Fibroblast of lung (primary cell): ENCODE results near the gene PRPF40B. TPM values are rescaled to one million over a fixed set of nuclear protein-coding genes. Genes with fewer than 3 reads are reported as not detected.
A peak's percentile ranks its signal among the peaks of the same experiment; 100 is the strongest.

Source experiments
- DNase-seq, 2 donors: peaks; one replicate each; pipeline versions ENCODE4 v3.0.0 to v3.0.0-alpha.2; 2010; ENCODE audit warnings: low read depth in 2 of 2
- H2AFZ ChIP-seq: 2 replicates; pipeline ENCODE4 v1.5.1; 2012; ENCODE audit warnings: low read length, control low read depth, inconsistent platforms
- H3K27ac ChIP-seq: 2 replicates; pipeline ENCODE4 v1.5.1; 2011; ENCODE audit warnings: low read length, control low read depth; ENCODE audit not compliant: insufficient read depth
- H3K27me3 ChIP-seq: 2 replicates; pipeline ENCODE4 v1.5.1; 2011; ENCODE audit warnings: mild to moderate bottlenecking, low read length; ENCODE audit not compliant: control insufficient read depth, insufficient read depth
- H3K36me3 ChIP-seq: 2 replicates; pipeline ENCODE4 v1.5.1; 2011; ENCODE audit warnings: low read length; ENCODE audit not compliant: control insufficient read depth, insufficient read depth
- H3K4me1 ChIP-seq: 2 replicates; pipeline ENCODE4 v1.5.1; 2011; ENCODE audit warnings: low read length; ENCODE audit not compliant: control insufficient read depth, insufficient read depth; ENCODE audit errors: extremely low read depth
- H3K4me2 ChIP-seq: 2 replicates; pipeline ENCODE4 v1.5.1; 2011; ENCODE audit warnings: low read length, control low read depth; ENCODE audit not compliant: insufficient read depth; ENCODE audit errors: extremely low read depth
- H3K4me3 ChIP-seq, 4 experiments: fragments of 200-600 bp in 1 of 4; sonication (generic) in 1 of 4; replicated peaks in 1 of 4; 2 replicates each; pipeline ENCODE4 v1.5.1; 2011 to 2016; ENCODE audit warnings: low read length in 4 of 4, low read depth in 3 of 4, mild to moderate bottlenecking in 3 of 4, control low read depth in 2 of 4, inconsistent platforms in 1 of 4, mixed read lengths in 1 of 4; ENCODE audit not compliant: insufficient read depth in 1 of 4; ENCODE audit errors: control extremely low read depth in 1 of 4
- H3K79me2 ChIP-seq: 2 replicates; pipeline ENCODE4 v1.5.1; 2012; ENCODE audit warnings: mild to moderate bottlenecking, low read length, inconsistent platforms; ENCODE audit not compliant: control insufficient read depth, insufficient read depth
- H3K9ac ChIP-seq: 2 replicates; pipeline ENCODE4 v1.5.1; 2011; ENCODE audit warnings: mild to moderate bottlenecking, low read length, control low read depth; ENCODE audit not compliant: insufficient read depth
- H3K9me3 ChIP-seq: 2 replicates; pipeline ENCODE4 v1.5.1; 2012; ENCODE audit warnings: low read depth, low read length; ENCODE audit not compliant: control insufficient read depth, insufficient read depth
- H4K20me1 ChIP-seq: 2 replicates; pipeline ENCODE4 v1.5.1; 2011; ENCODE audit warnings: low read length; ENCODE audit not compliant: control insufficient read depth, insufficient read depth; ENCODE audit errors: extremely low read depth
- EZH2 ChIP-seq: IDR thresholded peaks from 2 replicates; pipeline ENCODE4 v1.5.1; 2012; ENCODE audit warnings: low read length, control low read depth, mild to moderate bottlenecking; ENCODE audit errors: missing control alignments
- polyA plus RNA-seq, 2 donors: library from polyadenylated mRNA; depleted of rRNA in 1 of 2; stranded (reverse) in 1 of 2; unstranded in 1 of 2; fragments of >200 nt; gene quantifications; 2 replicates each; pipeline ENCODE4 v1.2.1, GENCODE V29; 2011 to 2012; ENCODE audit warnings: missing spikeins in 1 of 2
- total RNA-seq: library from RNA; depleted of rRNA; stranded (reverse); fragments of >200 nt; gene quantifications from 2 replicates; pipeline ENCODE4 v1.2.1, GENCODE V29; 2014
- TF ChIP-seq, protein P1 (sequence below), 2 donors: IDR thresholded peaks in 1 of 2; conservative IDR thresholded peaks in 1 of 2; 1 replicate in 1 of 2; 2 replicates in 1 of 2; pipeline ENCODE4 v1.5.1; 2011 to 2012; ENCODE audit warnings: low read length in 2 of 2, control low read depth in 1 of 2, inconsistent platforms in 1 of 2, low read depth in 1 of 2, mild to moderate bottlenecking in 1 of 2

PRPF40B gene
- total and polyA plus RNA-seq, 2 donors (not counting 1 experiment from before 2014, with no cell fraction given), result 6.4 to 11.7 TPM

DNA sequence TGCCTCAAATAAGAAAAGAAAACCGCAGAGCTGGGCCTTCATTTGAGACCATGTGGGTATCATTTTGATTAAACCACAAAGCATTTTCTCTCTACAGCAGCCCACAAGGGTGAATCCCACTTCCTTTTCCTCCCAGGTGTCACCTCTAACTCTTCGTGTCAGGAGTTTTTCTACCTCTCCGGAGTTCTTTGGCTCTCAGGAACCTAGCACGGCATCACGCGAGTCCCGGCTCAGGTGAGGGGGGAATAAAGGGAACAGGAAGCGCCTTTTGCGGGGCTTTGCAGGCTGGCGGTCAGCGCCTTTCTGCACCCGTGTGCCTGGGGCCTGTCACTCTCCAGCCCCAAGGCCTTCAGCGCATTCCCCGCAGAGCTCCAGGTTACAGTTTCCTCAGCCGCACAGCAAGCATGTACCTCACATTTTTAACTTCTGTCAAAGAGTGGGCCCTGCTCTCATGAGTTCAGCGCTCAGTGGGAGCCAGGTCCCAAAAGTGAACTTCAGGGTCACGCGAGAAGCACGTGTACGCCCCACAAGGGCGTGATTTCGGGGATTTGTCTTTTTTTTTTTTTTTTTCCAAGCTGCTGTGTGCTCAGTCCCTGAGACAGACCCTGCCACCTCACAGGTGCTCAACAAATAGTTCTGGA is 740 bp upstream of the PRPF40B start:
- no peaks in the 10 kb centered on the region for H3K36me3 ChIP-seq
- peak overlapping the region; percentile 56 for H3K9ac ChIP-seq
- peaks cover 13% of the 10 kb centered on the region for H3K4me1 ChIP-seq
- H2AFZ ChIP-seq, result peak overlapping the region; percentile 88
- peak overlapping the region; percentile 34 for H3K27ac ChIP-seq
- no peaks in the 10 kb centered on the region for H4K20me1 ChIP-seq
- H3K9me3 ChIP-seq, result no peaks in the 10 kb centered on the region
- peak overlapping the region; percentile 67 to 83 (median 68) for H3K4me3 ChIP-seq
- no peaks in the 10 kb centered on the region for H3K79me2 ChIP-seq
- peak in 1 of 2 donors; percentile 33 for DNase-seq
- peak overlapping the region; percentile 99 for H3K4me2 ChIP-seq
- no peak for TF ChIP-seq EZH2
- TF ChIP-seq, protein P1, sequence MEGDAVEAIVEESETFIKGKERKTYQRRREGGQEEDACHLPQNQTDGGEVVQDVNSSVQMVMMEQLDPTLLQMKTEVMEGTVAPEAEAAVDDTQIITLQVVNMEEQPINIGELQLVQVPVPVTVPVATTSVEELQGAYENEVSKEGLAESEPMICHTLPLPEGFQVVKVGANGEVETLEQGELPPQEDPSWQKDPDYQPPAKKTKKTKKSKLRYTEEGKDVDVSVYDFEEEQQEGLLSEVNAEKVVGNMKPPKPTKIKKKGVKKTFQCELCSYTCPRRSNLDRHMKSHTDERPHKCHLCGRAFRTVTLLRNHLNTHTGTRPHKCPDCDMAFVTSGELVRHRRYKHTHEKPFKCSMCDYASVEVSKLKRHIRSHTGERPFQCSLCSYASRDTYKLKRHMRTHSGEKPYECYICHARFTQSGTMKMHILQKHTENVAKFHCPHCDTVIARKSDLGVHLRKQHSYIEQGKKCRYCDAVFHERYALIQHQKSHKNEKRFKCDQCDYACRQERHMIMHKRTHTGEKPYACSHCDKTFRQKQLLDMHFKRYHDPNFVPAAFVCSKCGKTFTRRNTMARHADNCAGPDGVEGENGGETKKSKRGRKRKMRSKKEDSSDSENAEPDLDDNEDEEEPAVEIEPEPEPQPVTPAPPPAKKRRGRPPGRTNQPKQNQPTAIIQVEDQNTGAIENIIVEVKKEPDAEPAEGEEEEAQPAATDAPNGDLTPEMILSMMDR (conservative IDR thresholded peaks at IDR 0.05 in 1 of 2, IDR thresholded peaks at IDR 0.05 in 1 of 2; ENCODE audit: low read depth in 1 of 2, low read length in 2 of 2), result no peak
- H3K27me3 ChIP-seq, result peaks cover 3% of the 10 kb centered on the region

DNA sequence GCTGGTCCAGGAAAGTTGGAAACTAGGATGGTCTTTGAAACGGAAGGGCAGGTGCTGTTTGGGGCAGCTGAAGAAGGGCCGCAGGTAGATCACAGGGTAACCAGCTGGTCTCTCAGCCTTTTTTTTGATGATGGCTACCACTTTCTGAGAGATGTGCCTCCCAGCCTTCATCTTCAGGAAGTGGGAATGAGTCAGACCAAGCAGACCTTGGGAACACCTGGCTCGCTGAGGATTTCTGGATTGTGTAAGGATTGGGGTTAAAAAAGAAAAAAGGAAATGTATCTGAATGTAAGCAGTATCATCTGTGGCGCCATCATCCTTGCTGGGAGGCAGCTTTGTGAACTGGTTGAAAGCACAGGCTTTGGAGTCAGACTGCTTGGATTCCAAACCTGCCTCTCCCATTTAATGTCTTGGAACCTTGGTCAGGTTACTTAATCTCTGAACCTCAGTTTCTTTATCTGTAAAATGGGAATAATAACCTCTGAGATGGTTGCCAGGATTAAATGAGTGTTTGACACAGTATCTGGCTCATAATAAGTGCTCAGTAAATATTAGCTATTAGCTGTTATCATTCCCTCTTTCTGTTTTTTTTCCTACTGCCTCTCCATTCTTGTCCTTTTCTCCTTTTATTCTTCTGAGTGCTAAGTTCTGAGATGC is 1.7 kb downstream of the PRPF40B start:
- Histone ChIP-seq H3K27ac (no peak overlapping the region), H3K36me3 (no peaks in the 10 kb centered on the region), H3K4me1 (peaks cover 13% of the 10 kb centered on the region), H3K9me3 (no peaks in the 10 kb centered on the region), H3K4me2 (no peak overlapping the region), H3K79me2 (no peaks in the 10 kb centered on the region), H3K4me3 (no peak overlapping the region), H3K9ac (no peak overlapping the region), H3K27me3 (no peaks in the 10 kb centered on the region), H2AFZ (no peak overlapping the region), H4K20me1 (no peaks in the 10 kb centered on the region)
- no peak for TF ChIP-seq EZH2
- TF ChIP-seq, protein P1 (conservative IDR thresholded peaks at IDR 0.05 in 1 of 2, IDR thresholded peaks at IDR 0.05 in 1 of 2; ENCODE audit: low read depth in 1 of 2, low read length in 2 of 2), result no peak
- DNase-seq, result peak in 1 of 2 donors; percentile 70

DNA sequence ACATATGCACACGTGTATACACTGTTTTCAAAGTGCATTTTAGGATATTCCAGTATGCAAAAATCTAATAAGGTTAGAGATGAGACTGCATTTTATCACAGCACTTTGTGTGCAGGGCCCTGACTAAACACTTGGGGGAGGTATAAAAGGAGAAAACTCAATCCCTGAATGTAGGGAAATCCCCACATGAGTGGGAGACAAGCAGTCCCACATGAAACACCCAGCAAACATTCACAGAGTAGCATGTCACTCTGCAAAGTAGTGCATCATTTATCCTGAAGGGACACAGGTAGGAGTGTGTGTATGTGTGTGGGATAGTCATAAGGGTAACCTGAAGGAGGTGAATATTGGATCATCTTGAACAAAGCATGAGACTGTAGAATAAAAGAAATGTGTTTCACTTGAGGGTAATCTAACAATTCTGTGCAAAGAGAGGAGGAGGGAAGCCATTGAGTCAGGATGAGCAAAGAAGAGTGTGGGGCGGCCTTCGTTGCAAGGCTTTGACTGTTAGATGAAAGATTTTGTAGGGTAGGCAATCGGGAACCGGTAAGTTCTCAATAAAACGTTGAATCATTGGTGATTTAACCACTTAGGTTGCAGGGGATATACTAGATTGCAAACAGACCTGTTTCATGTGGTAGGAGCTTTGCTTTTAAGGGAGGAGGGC is 2.9 kb downstream of the PRPF40B start:
- Histone ChIP-seq H4K20me1 (no peaks in the 10 kb centered on the region), H3K36me3 (no peaks in the 10 kb centered on the region), H3K9me3 (no peaks in the 10 kb centered on the region), H3K27me3 (no peaks in the 10 kb centered on the region), H2AFZ (no peak overlapping the region), H3K4me1 (peaks cover 13% of the 10 kb centered on the region), H3K9ac (no peak overlapping the region), H3K4me2 (no peak overlapping the region), H3K79me2 (no peaks in the 10 kb centered on the region), H3K4me3 (no peak overlapping the region), H3K27ac (no peak overlapping the region)
- DNase-seq, result no peak
- no peak for TF ChIP-seq EZH2
- TF ChIP-seq, protein P1 (conservative IDR thresholded peaks at IDR 0.05 in 1 of 2, IDR thresholded peaks at IDR 0.05 in 1 of 2; ENCODE audit: low read depth in 1 of 2, low read length in 2 of 2), result no peak
